Stimulated activated naive CD8-positive, alpha-beta T cell treated with anti-CD3 and anti-CD28 coated beads, Interleukin-15, Interleukin-2, amounts not matched to agents 100 U/mL and 50 U/mL, for 24 hours (primary cell): ENCODE measurements around the gene ATP2C2.
"Not testable (repeated sequence)": the region's sequence is repeated elsewhere in the genome, so short reads cannot be mapped to it uniquely, and the experiment has no call there.

Experiments
- ATAC-seq: fragments of 150-1000 bp; cut with Tn5 transposase; one replicate; pipeline ENCODE4 v1.10.0; 2021
- DNase-seq: peaks from one replicate; pipeline ENCODE4 v3.0.0; 2021

ATP2C2 gene

GRCh38 chr16:84340325-84341040, 27.9 kb upstream of the ATP2C2 start:
- DNase-seq = no peak
- no peak for ATAC-seq

GRCh38 chr16:84341528-84342295, 26.6 kb upstream of the ATP2C2 start:
- no peak for ATAC-seq
- DNase-seq = no peak

- not testable (repeated sequence) for ATAC-seq, DNase-seq
Observed at GRCh38 chr16:84343800-84344199, 24.5 kb upstream of the ATP2C2 start.

- ATAC-seq (no peak), DNase-seq (no peak)
Observed at GRCh38 chr16:84344781-84345180, 23.6 kb upstream of the ATP2C2 start.

DNA sequence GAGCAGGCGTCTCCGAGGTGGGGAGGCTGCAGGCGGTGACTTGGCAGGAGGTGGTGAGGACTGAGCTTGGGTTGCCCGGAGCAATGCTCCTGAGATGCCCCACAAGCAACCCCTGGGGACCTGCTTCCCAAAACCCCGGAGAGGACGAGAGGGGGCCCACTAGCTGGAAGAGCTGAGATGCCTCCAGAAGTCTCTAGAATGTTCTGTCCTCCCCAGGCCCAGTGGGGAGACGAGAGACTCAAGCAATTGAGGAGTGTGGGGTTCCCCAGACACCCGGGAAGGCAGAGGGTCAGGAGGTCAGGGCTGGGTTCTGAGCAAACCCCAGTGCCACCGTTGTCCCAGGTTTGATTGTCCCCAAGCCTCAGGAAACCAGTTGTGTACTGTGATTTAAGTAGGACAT, 21.2 kb upstream of the ATP2C2 start:
- DNase-seq (no peak), ATAC-seq (no peak)

- no peak for ATAC-seq
Observed at GRCh38 chr16:84348386-84348888, 19.9 kb upstream of the ATP2C2 start.

GRCh38 chr16:84349862-84350684, 18.3 kb upstream of the ATP2C2 start:
- no peak for ATAC-seq
- DNase-seq = no peak

More at GRCh38 chr16:84348386-84348888, 19.9 kb upstream of the ATP2C2 start:
- DNase-seq = no peak

DNA sequence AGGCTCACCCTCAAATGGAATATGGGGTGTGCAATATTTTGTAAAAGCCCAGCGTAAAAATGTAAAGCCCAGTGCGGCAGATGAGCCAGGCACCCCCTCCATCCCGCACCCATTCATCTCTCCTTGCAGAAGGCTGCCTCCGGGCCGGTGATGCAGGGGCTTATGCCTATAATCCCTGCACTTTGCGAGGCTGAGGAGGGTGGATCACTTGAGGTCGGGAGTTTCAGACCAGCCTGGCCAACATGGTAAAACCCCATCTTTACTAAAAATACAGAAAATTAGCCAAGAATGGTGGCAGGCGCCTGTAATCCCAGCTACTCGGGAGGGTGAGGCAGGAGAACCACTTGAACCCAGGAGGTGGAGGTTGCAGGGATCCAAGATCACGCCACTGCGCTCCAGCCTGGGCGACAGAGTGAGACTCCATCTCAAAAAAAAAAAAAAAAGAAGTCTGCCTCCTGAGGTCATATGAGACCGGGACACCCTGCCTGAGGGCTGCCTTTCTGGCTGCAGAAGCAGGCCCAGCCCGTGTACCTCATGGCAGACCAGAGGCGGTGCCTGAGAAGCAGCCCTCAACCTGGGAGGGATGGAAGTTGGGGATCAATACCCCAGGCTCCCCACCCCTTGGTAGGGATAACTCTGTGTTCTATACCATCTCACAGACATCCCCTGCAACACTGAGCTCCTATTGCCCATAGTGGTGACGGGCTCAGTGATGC, 17.5 kb upstream of the ATP2C2 start:
- DNase-seq = no peak
- no peak for ATAC-seq

GRCh38 chr16:84351630-84352029, 16.7 kb upstream of the ATP2C2 start:
- ATAC-seq = no peak
- no peak for DNase-seq

GRCh38 chr16:84354306-84354705, 14.0 kb upstream of the ATP2C2 start:
- no peak for DNase-seq
- no peak for ATAC-seq

- ATAC-seq (no peak), DNase-seq (no peak)
Observed at GRCh38 chr16:84355149-84355548, 13.2 kb upstream of the ATP2C2 start.

- no peak for DNase-seq
- ATAC-seq = no peak
Observed at GRCh38 chr16:84356176-84356575, 12.2 kb upstream of the ATP2C2 start.

DNA sequence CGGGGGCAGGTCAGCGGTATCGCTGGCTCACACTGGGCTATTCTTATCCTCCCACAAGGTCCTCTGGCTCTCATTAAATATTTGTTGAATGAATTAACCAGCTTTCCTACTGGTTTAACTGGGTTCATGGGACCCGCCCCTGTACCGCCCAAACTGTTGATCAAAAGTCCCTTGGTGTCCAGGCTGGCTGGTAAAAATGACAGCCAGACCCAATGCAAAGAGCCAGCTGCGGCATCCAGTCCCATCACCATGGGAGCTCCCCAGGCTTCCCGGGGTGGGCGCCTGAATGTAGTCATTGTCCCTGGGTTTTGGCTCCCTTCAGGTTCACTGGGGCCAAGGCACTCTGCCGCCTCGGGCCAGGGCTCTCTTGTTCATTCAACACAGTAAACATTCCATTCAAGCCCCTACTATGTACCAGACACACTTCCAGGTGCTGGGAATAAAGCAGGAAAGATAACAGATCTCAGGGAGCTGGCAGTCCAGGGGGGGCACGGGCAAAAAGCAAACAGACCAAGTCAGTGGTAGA, 11.7 kb upstream of the ATP2C2 start:
- DNase-seq = no peak
- ATAC-seq = no peak

GRCh38 chr16:84357191-84357651, 11.1 kb upstream of the ATP2C2 start:
- ATAC-seq (peak; percentile 73), DNase-seq (peak; percentile 41)

DNA sequence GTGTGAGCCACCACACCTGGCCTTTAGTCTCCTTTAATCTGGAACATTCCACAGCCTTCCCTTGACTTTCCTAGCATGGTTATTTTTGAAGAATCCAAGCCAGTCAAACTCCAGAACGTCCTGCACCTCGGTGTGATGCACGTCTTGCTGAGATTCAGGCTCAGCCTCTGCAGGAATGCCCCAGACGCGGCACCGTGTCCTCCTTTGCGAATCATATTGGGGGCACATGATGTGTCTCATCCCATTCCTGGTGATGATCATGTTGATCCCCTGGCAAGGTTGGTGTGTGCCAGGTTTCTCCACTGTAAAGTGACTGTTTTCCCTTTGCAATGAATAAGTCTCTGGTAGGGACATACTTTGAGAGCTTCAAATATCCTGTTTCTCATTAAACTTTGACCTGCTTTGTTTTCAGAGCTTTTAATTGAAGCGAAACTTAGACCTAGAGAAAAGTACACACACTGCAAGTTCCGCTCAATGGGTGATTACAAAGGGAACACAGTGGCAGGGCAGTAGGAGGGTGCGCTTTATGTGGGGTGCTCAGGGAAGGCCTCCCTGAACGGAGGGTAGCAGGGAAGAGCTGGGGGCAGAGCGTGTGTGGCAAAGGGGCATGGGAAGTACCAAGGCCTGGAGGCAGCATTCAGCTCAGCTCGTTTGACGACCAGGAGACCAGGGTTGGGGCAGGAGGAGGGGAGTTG, 9.6 kb upstream of the ATP2C2 start:
- ATAC-seq = no peak
- no peak for DNase-seq

- DNase-seq (no peak), ATAC-seq (no peak)
Observed at GRCh38 chr16:84359326-84359725, 9.0 kb upstream of the ATP2C2 start.

GRCh38 chr16:84360170-84360569, 8.2 kb upstream of the ATP2C2 start:
- ATAC-seq (peak; percentile 63), DNase-seq (peak; percentile 70)

DNA sequence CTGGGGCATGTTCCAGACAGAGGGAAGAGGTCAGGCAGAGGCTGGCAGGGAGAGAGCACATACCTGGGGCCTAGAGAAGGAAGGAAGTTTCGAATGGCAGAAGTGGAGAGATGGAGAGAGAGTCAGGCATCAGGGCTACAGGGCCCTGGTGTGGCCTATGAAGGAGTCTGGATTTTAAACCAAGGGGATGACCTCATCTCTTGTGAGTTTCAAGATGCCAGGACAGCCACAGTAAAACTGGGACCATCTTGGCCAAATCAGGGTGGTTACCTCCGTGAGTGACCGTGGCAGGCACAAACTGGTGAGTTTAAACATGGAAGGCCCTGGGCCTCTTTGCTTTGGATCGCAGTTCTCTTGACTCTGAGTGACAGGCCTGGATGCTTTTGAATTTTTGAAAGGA, 7.6 kb upstream of the ATP2C2 start:
- ATAC-seq = no peak

DNA sequence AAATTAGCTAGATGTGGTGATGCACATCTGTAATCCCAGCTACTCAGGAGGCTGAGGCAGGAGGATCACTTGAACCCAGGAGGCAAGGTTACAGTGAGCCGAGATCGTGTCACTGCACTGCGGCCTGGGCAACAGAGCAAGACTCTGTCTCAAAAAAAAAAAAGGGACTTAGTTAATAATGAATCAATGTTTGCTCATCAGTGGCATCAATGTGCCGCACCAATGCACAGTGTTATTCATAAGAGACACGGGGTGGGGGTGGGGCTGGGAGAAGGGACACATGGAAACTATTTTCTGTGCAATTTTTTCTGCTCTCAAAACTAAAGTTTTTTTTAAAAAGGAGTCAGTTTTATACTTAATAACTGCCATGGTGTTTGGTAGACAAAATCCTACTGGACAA, 6.8 kb upstream of the ATP2C2 start:
- ATAC-seq = no peak
- no peak for DNase-seq

More for the DNA sequence above, 7.6 kb upstream of the ATP2C2 start:
- no peak for DNase-seq

DNA sequence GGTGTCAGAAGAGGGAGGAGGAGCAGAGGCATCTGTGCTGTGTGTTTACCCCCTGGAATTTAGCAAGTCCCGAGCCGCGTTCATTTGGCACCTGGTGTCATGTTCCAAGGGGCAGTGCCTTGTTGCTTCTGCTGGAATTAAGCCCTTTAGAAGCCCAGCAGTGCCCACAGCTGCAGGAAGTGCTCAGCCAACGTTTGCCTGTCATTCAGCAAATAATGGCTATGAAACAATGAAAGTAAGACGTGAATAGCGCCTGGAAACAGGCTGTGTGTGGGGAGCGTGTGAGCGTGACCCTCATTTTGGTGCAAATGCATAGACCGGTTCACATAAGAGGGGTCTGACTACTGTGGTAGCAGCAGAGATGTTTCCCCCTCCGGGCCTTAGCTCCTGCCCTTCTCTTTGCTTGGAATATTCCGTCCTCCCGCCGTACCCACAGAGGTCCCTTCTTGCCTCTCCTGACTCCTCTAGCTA, 5.8 kb upstream of the ATP2C2 start:
- no peak for ATAC-seq
- no peak for DNase-seq

DNA sequence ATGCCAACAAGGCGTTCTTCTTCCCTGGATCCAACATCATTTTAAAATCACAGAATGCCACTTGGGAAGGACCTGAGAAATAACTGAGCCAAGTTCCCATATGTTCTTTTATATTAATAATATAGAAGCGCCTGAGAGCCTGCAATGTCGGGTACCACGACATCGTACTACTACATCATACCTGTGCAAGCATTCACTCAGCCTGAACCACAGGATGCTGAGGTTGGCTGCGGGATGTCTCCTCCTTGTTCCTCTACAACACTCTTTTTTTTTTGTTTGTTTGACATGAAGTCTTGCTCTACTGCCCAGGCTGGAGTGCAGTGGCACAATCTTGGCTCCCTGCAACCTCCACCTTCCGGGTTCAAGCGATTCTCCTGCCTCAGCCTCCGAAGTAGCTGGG, 2.1 kb upstream of the ATP2C2 start:
- DNase-seq (no peak), ATAC-seq (no peak)
